CD1c-positive myeloid dendritic cell (primary cell): Measurements from ENCODE around the gene LSM10.
A peak's percentile ranks its signal among the peaks of the same experiment; 100 is the strongest.

Experiments
- DNase-seq: peaks from one replicate; pipeline ENCODE4 v3.0.0-alpha.2; 2016; ENCODE audit errors: extremely low spot score

LSM10 gene

DNA sequence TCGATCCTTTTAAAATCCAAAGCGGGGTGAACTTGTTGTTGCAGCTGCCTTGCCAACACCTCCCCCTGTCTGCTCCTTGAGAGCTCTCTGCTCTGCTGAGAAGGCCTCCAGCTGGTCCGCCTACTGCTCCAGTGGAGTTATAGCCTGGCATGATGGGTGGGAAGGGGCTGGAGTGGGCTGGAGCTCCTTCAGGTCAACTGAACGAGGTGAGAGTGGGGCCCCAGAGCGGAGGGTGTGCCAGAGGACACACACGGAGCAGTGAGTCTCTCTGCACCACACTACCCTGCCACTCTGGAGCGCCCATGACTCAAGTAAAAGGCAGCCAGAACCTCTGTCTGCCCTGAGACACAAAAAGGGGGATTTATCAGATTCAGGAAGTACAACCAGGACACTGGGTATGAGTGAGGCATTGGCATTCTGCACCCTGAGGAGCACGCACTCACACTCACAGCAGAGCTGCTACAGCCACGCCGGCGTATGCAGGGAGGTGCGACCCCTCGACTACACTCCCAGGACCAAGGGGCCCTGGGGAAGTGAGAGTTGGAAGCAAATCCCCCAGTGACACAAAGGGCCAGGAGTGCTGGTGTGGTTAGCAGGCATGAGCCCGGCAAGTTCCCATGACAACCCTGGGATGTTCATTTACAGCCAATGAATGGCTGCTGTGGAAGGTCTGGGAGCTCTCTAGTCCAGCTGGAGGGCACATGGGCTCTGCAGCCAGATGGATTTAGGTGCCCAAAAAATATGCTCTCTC lies 46.3 kb downstream of the LSM10 start:
- DNase-seq: peak; percentile 51

GRCh38 chr1:36350659-36351226 lies 47.0 kb downstream of the LSM10 start:
- peak; percentile 41 for DNase-seq

DNA sequence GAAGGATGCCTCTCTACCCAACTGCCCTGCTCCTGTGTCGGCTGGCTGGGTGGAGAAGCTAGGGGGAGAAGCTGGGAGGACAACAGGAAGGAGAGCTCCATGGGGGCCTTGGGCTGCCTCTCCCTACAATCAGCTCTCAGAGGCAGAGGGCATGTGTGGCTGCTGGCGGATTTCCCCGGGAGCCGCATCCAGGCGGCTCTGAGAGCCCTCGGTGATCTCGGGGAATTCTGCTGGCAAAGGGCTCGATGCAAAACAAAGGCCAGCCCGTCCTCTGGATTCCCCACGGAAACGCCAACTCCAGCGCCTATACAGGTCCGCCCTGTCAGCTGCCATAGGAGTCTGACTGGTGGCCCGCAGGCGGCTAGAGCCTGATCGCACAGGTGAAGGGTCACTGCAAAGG lies 47.9 kb downstream of the LSM10 start:
- DNase-seq: no peak

GRCh38 chr1:36349241-36349671 lies 48.5 kb downstream of the LSM10 start:
- DNase-seq: peak; percentile 78

GRCh38 chr1:36346741-36347370 lies 50.9 kb downstream of the LSM10 start:
- no peak for DNase-seq

DNA sequence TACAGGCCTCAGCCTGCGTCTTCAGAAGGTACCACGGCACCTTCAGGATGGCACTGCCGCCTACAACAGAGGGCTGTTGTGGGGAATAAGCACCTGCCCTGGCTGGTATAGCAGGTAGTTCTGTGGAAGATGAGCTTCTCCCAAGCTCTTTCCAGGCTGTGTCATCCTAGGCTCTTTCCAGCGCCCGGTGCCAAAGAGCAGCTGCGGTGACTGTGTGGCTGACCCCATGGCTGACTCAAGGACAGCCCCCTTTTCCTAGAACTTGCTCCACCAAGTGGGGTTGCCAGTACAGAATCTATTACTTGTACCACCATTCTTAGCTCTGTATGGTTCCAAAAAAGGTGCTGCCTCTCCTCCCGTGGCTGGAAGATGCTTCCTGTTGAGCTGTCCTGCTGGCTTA lies 52.4 kb downstream of the LSM10 start:
- no peak for DNase-seq

DNA sequence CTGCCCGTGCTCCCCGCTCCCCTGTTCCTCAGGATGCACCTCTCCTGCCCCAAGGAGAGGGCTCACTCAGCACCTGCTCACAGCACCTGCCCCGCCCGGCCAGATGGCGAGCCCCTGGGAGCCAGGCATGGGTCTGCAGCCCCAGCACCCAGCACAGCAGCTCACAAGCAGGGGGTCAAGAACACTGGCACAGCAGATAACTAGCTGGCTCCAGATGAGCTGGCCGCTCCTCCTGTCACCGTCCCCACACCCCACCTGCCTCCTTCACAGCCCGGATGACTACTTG lies 53.4 kb downstream of the LSM10 start:
- DNase-seq: no peak

- no peak for DNase-seq
Observed at GRCh38 chr1:36343651-36344394, 53.9 kb downstream of the LSM10 start.
